Smooth muscle cell (in vitro differentiated cells): ENCODE measurements around the gene ZFPM1. TPM values are rescaled to one million over a fixed set of nuclear protein-coding genes. Genes with fewer than 3 reads are reported as not detected.

Experiments
- DNase-seq: peaks from one replicate; lab custom pipeline; 2025; ENCODE audit not compliant: unreplicated experiment; lab: John Stamatoyannopoulos, UW
- H2AFZ ChIP-seq: fragments of 200-600 bp; sonication (generic); 2 replicates; pipeline ENCODE4 v1.6.0; 2016; ENCODE audit warnings: antibody characterized with exemption, low read depth, mild to moderate bottlenecking
- H3F3A ChIP-seq: fragments of 200-600 bp; sonication (generic); 2 replicates; pipeline ENCODE4 v1.6.0; 2017; ENCODE audit warnings: antibody characterized with exemption, low read depth
- H3K27ac ChIP-seq: fragments of 200-600 bp; sonication (generic); 2 replicates; pipeline ENCODE4 v1.5.1; 2016; ENCODE audit warnings: low read depth, mild to moderate bottlenecking
- H3K27me3 ChIP-seq: fragments of 200-600 bp; sonication (generic); 2 replicates; pipeline ENCODE4 v1.6.1; 2016; ENCODE audit warnings: low read depth, mild to moderate bottlenecking
- H3K36me3 ChIP-seq: fragments of 200-600 bp; sonication (generic); 2 replicates; pipeline ENCODE4 v1.5.1; 2016; ENCODE audit warnings: low read depth
- H3K4me1 ChIP-seq: fragments of 200-600 bp; sonication (generic); 2 replicates; pipeline ENCODE4 v1.5.1; 2016; ENCODE audit warnings: low read depth
- H3K4me2 ChIP-seq: fragments of 200-600 bp; sonication (generic); 2 replicates; pipeline ENCODE4 v1.6.0; 2016; ENCODE audit warnings: mild to moderate bottlenecking
- H3K4me3 ChIP-seq: fragments of 200-600 bp; sonication (generic); 2 replicates; pipeline ENCODE4 v1.5.1; 2016; ENCODE audit warnings: mild to moderate bottlenecking
- H3K79me2 ChIP-seq: fragments of 200-600 bp; sonication (generic); 2 replicates; pipeline ENCODE4 v1.6.0; 2016; ENCODE audit warnings: low read depth, mild to moderate bottlenecking
- H3K9ac ChIP-seq: fragments of 200-600 bp; sonication (generic); 2 replicates; pipeline ENCODE4 v1.6.0; 2016; ENCODE audit warnings: low read depth
- H3K9me3 ChIP-seq: fragments of 200-600 bp; sonication (generic); replicated peaks from 2 replicates; pipeline ENCODE4 v1.5.1; 2016; ENCODE audit warnings: low read depth
- H4K20me1 ChIP-seq: fragments of 200-600 bp; sonication (generic); 2 replicates; pipeline ENCODE4 v1.6.0; 2016; ENCODE audit warnings: low read depth
- WGBS: methylation state at CpG from one replicate; pipeline ENCODE4 v1.1.7; 2016; ENCODE audit warnings: low lambda C conversion rate; 5-methylcytosine and 5-hydroxymethylcytosine counted together
- polyA plus RNA-seq: library from polyadenylated mRNA; unstranded; fragments of >200 nt; fragmentation: Nextera tagmentation; extraction: Ambion mirVana; gene quantifications from 2 replicates; pipeline ENCODE4 v1.2.1, GENCODE V29; 2016
- total RNA-seq: library from RNA; depleted of rRNA; stranded (reverse); fragments of >200 nt; gene quantifications from 2 replicates; pipeline ENCODE4 v1.2.3, GENCODE V29; 2014
- TF ChIP-seq, protein P1 (sequence below): fragments of 200-600 bp; sonication (generic); IDR thresholded peaks from 2 replicates; pipeline ENCODE4 v1.5.1; 2017; ENCODE audit warnings: borderline replicate concordance, mild to moderate bottlenecking, antibody characterized with exemption; ENCODE audit not compliant: insufficient read depth, poor library complexity, severe bottlenecking

The ZFPM1 gene
- total and polyA plus RNA-seq, 2 experiments from 2014 or later: 0.99 to 4.9 TPM

DNA sequence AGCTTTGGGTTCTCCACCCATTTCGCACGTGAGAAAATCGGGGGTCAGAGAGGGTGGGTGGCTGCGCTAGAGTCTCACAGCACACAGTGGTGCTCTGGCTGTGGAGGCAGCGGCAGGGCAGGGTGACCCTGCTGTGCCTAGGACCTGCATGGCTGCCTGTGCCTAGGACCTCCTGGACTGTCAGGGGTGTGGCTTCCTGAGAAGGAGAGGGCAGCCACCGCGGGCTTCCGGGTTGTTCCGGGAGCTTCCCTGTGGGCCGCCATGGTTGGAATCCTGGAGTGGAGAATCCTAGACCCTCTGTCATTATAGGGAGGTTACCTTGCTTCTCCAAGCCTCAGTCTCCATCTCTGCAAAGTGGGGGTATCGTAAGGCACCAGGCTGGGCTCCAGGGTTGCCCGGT is 9.3 kb downstream of the ZFPM1 start:
- no peaks in the 10 kb centered on the region for H3K36me3 ChIP-seq
- WGBS: 78% methylated on average over 12 of the region's 12 CpGs
- peaks cover 33% of the 10 kb centered on the region for H3K79me2 ChIP-seq
- no peaks in the 10 kb centered on the region for H3K9me3 ChIP-seq
- no peaks in the 10 kb centered on the region for H3K27me3 ChIP-seq
- H3K4me2 ChIP-seq: no peak overlapping the region
- no peak overlapping the region for H3K27ac ChIP-seq
- TF ChIP-seq, protein P1, sequence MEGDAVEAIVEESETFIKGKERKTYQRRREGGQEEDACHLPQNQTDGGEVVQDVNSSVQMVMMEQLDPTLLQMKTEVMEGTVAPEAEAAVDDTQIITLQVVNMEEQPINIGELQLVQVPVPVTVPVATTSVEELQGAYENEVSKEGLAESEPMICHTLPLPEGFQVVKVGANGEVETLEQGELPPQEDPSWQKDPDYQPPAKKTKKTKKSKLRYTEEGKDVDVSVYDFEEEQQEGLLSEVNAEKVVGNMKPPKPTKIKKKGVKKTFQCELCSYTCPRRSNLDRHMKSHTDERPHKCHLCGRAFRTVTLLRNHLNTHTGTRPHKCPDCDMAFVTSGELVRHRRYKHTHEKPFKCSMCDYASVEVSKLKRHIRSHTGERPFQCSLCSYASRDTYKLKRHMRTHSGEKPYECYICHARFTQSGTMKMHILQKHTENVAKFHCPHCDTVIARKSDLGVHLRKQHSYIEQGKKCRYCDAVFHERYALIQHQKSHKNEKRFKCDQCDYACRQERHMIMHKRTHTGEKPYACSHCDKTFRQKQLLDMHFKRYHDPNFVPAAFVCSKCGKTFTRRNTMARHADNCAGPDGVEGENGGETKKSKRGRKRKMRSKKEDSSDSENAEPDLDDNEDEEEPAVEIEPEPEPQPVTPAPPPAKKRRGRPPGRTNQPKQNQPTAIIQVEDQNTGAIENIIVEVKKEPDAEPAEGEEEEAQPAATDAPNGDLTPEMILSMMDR: no peak
- no peak for DNase-seq
- H4K20me1 ChIP-seq: peaks cover 100% of the 10 kb centered on the region
- H3K4me3 ChIP-seq: no peak overlapping the region
- H3F3A ChIP-seq: peaks cover 3% of the 10 kb centered on the region
- H3K4me1 ChIP-seq: peaks cover 9% of the 10 kb centered on the region
- H3K9ac ChIP-seq: no peak overlapping the region
- no peak overlapping the region for H2AFZ ChIP-seq

DNA sequence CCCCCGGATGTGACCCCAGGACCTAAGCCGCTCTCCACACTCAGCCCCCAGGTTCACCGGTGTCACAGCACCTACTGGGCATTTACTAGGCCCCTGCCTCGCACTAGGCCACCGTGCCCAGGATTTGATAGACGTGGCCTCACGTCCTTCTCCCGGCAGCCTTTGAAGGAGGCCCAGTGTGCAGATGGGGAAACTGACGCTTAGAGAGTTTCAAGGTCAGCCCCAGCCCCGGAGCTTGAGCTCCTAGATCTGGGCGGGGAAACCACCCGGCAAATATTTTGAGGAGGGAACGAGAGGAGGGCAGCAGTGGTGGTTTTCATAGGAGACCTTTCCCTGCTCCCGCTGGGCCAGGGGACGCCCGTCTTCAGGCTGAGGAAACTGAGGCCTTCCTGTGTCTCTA is 10.3 kb downstream of the ZFPM1 start:
- Histone ChIP-seq H3K27ac (no peak overlapping the region), H3K9me3 (no peaks in the 10 kb centered on the region), H2AFZ (no peak overlapping the region), H4K20me1 (peaks cover 98% of the 10 kb centered on the region), H3K4me2 (no peak overlapping the region), H3K9ac (no peak overlapping the region), H3K4me1 (peaks cover 9% of the 10 kb centered on the region), H3K36me3 (no peaks in the 10 kb centered on the region), H3K27me3 (no peaks in the 10 kb centered on the region), H3K4me3 (no peak overlapping the region), H3F3A (peaks cover 3% of the 10 kb centered on the region), H3K79me2 (peaks cover 25% of the 10 kb centered on the region)
- WGBS: 95% methylated on average over 16 of the region's 16 CpGs
- no peak for DNase-seq
- TF ChIP-seq, protein P1: no peak

DNA sequence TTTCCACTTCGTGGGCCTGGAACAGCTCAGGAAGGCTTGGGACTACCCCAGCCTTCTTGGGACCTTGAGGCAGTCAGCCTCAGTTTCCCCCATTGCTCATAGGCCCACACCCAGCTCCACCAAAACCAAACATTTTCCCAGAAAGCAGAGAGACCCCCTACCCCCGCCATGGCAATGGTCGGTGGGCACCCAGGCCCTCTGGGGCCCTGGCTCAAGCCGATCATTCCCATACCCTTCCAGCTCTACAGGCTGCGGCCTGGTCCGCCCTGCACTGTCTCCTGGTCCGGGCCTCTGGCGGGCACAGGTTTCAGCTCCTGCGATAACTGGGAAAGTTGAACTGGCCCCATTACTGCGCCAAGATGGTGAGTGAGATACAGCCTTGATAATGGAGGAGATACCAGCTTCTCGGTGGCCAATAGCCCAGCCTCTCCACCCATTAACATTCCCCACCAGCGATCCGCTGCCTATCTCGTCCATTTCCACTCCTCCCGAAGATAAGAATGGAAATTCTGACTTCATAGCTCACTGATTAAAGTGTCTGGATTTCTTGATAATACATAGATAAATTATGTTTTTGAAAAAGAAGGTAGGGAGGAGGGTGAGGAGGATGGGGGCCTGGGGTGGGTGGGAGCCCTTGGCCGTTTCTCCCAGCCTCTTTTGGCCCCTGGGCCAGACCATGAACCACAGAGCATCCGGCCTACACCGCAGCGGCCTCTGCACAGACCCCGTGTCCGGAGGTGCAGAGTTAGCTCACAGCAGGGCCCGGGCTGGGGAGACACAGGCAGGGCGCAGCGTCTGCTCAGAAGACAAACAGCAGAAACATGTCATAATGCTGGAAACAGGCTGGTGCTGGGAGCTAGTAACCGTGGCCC is 11.6 kb downstream of the ZFPM1 start:
- TF ChIP-seq, protein P1: no peak
- Histone ChIP-seq H3K9ac (no peak overlapping the region), H3K4me3 (no peak overlapping the region), H4K20me1 (peaks cover 98% of the 10 kb centered on the region), H3K9me3 (no peaks in the 10 kb centered on the region), H2AFZ (no peak overlapping the region), H3F3A (peaks cover 3% of the 10 kb centered on the region), H3K4me2 (peak overlapping the region; percentile 39), H3K79me2 (peaks cover 19% of the 10 kb centered on the region), H3K27ac (peak overlapping the region; percentile 54), H3K27me3 (no peaks in the 10 kb centered on the region), H3K4me1 (peaks cover 9% of the 10 kb centered on the region), H3K36me3 (no peaks in the 10 kb centered on the region)
- 42% methylated on average over 25 of the region's 25 CpGs for WGBS
- peak; percentile 8 for DNase-seq
